HUES64 (cell line): ENCODE results near the gene GPC6.
A peak's percentile ranks its signal among the peaks of the same experiment; 100 is the strongest.

ENCODE experiments used
- H3K27ac ChIP-seq: 2 replicates; pipeline ENCODE4 v1.7.0; 2013; ENCODE audit warnings: low read depth, low read length, inconsistent platforms
- H3K27me3 ChIP-seq: 2 replicates; pipeline ENCODE4 v1.6.1; 2013; ENCODE audit warnings: mild to moderate bottlenecking, low read length; ENCODE audit not compliant: insufficient read depth
- H3K36me3 ChIP-seq: 2 replicates; pipeline ENCODE4 v1.6.1; 2013; ENCODE audit warnings: mild to moderate bottlenecking, low read length; ENCODE audit not compliant: insufficient read depth
- H3K4me1 ChIP-seq: 2 replicates; pipeline ENCODE4 v1.6.1; 2013; ENCODE audit warnings: mild to moderate bottlenecking, low read length, moderate library complexity; ENCODE audit not compliant: insufficient read depth
- H3K4me3 ChIP-seq: 2 replicates; pipeline ENCODE4 v1.5.1; 2013; ENCODE audit warnings: mild to moderate bottlenecking, low read length, moderate library complexity
- H3K9ac ChIP-seq: 2 replicates; pipeline ENCODE4 v1.6.1; 2013; ENCODE audit warnings: mild to moderate bottlenecking, low read depth, low read length
- H3K9me3 ChIP-seq: 2 replicates; pipeline ENCODE4 v1.6.1; 2013; ENCODE audit warnings: low read depth, low read length; ENCODE audit not compliant: insufficient read depth
- WGBS: fragments of 150-250, 120-280 bp; methylation state at CpG from one replicate; pipeline ENCODE4 v1.1.7; 2013; ENCODE audit warnings: missing lambda C conversion rate; 5-methylcytosine and 5-hydroxymethylcytosine counted together

Gene GPC6

DNA sequence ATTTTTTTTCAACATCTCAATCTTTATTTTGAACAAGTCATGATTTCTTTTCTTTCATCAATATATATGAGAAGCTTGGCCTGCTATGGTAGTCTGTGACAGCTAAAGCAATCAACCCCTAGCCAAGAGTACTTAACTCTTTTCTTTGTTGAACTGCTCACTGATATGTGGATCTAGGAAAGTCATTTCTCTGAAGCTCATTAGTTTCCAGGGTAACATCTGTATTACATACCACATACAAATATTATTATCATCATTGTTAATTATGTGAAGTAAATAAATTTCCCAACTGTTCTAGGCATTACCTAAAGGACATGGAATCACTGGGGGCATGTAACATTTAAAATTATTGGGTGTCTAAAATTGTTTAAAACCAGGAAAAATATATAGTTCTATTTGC lies 985.6 kb downstream of the GPC6 start:
- Histone ChIP-seq H3K4me1 (peaks cover 8% of the 10 kb centered on the region; the same call in 1 of the 2 replicates), H3K27me3 (no peaks in the 10 kb centered on the region), H3K4me3 (no peak overlapping the region), H3K27ac (no peak overlapping the region), H3K36me3 (no peaks in the 10 kb centered on the region), H3K9me3 (no peaks in the 10 kb centered on the region), H3K9ac (no peak overlapping the region)

DNA sequence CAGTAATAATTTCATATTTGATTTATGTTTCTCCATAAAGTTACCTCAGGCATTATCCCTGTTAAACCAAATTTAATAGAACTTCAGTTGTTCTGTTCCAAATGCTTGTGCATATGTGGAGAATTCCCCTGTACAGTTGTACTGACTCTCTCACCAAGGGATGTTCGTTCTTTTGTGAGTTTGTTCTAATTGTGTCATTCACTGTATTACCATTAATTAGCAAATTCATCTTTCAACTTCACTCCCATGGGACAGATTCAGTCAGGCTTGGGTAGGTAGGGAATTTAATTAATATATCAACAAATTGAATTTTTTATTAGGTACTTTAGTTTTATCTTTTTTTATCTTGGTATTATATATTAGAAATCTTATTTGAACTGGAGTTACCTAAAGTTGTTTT lies 987.5 kb downstream of the GPC6 start:
- Histone ChIP-seq H3K4me1 (peaks cover 26% of the 10 kb centered on the region), H3K27ac (no peak overlapping the region), H3K4me3 (no peak overlapping the region), H3K9me3 (no peaks in the 10 kb centered on the region), H3K9ac (no peak overlapping the region), H3K27me3 (no peaks in the 10 kb centered on the region), H3K36me3 (no peaks in the 10 kb centered on the region)
- whole genome bisulfite sequencing = no CpG with 5 or more reads among the region's 1 CpG

DNA sequence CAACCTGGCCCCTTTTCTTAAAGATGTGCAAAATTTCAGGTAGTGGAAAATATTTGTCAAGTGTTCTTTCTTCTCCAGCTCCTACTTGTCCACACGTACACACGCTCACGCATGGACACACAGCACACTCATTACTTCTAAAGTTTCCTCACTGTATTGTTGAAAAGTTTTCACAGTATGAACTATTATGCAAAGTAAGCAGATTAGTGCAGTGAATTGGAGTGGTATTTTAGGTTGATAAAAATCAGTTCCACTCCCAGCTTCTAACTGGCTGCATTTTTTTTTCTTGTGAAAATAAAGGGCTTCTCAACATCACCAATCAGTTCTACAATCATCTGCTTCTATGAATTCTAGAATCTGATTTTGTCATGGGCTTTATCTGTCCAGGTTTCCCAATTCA lies 988.4 kb downstream of the GPC6 start:
- Histone ChIP-seq H3K4me3 (no peak overlapping the region), H3K27ac (no peak overlapping the region), H3K27me3 (no peaks in the 10 kb centered on the region), H3K9me3 (no peaks in the 10 kb centered on the region), H3K4me1 (peaks cover 30% of the 10 kb centered on the region), H3K36me3 (no peaks in the 10 kb centered on the region), H3K9ac (no peak overlapping the region)
- no CpG with 5 or more reads among the region's 3 CpGs for WGBS

DNA sequence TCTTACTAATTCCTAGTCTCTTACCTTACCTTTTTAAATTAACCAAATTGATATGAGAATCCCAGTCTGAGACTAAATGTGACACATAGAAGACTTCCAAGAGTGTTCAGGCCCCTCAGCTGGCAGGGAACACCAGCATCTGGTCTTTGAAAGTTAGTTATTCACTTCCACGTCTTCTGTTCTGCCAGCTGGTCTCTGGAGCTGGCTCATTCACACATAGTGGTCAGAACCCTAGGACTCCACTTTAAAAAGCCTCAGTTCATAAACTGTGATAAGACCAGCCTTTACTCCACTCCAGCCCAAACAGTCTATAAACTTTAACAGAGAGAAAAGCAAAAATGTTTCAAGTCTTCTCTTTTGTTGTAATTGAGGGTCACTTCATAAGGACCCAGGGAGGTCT lies 989.9 kb downstream of the GPC6 start:
- WGBS = 76% methylated on average over 1 of the region's 1 CpG
- Histone ChIP-seq H3K9me3 (no peaks in the 10 kb centered on the region), H3K4me3 (no peak overlapping the region), H3K4me1 (peaks cover 30% of the 10 kb centered on the region), H3K36me3 (no peaks in the 10 kb centered on the region), H3K27ac (no peak overlapping the region), H3K27me3 (no peaks in the 10 kb centered on the region), H3K9ac (no peak overlapping the region)

DNA sequence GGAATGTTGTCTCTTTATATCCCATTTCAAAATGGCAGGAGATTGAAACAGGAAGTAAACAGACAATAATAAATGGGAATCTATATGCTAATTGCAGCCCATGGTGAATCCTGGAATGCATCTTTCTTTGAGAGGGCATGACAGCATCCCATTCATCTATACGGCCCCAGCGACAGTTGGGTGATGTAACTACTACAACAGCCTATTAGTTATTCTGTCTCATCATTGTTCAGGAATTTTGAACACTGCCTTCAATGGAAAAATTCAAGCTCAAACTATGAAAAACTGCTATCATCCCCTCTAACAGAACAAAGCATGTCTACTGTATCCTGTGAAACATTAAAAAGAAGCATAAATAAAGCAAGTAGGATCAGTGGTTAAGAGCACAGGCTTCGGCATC lies 990.8 kb downstream of the GPC6 start:
- Histone ChIP-seq H3K9ac (no peak overlapping the region), H3K36me3 (no peaks in the 10 kb centered on the region), H3K4me3 (no peak overlapping the region), H3K4me1 (peaks cover 30% of the 10 kb centered on the region), H3K27me3 (no peaks in the 10 kb centered on the region), H3K27ac (no peak overlapping the region), H3K9me3 (no peaks in the 10 kb centered on the region)
- 90% methylated on average over 3 of the region's 3 CpGs for WGBS

DNA sequence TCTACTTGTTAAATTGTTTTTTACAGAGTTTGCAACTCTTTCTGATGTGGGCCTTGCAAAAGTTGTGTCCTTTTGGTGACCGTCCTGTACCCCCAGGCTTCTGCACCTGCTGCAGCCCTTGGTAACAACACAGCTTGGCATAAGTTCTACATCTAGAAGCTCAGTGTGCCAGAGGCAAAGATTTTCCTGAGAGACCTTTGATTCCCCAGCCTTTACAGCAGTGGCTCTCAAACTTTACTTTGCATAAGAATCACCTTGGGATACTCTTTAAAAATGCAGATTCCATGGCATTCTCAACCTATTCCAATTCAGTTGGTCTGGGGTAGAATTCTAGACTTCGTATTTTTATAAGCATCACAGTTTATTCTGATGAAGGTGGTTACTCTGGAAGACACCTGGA lies 991.9 kb downstream of the GPC6 start:
- Histone ChIP-seq H3K9ac (no peak overlapping the region), H3K36me3 (no peaks in the 10 kb centered on the region), H3K27me3 (no peaks in the 10 kb centered on the region), H3K27ac (peak overlapping the region; percentile 52; the same call in 1 of the 2 replicates), H3K9me3 (no peaks in the 10 kb centered on the region), H3K4me3 (no peak overlapping the region), H3K4me1 (peaks cover 30% of the 10 kb centered on the region)
- WGBS = 41% methylated on average over 1 of the region's 2 CpGs

DNA sequence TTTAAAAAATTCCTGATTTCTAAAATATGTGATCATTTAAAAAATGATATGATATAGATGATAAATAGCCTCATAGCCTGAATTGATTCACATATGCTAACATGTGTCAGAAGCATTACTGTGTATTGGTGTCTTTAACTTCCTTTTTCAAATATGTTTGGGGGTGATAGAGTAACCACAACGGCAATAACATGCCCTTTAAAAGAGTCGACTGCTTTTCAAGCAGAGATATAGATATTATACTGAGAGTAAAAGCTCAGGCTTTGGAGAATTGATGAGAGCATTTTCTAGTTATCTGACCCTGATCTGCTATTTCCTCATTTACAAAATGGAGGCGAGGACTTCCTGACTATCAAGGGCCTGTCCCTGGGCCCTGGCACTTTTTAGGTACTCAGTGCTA lies 992.3 kb downstream of the GPC6 start:
- H3K27me3 ChIP-seq = no peaks in the 10 kb centered on the region
- H3K27ac ChIP-seq = peak overlapping the region; percentile 32; the same call in 1 of the 2 replicates
- no peak overlapping the region for H3K4me3 ChIP-seq
- 78% methylated on average over 3 of the region's 3 CpGs for WGBS
- no peak overlapping the region for H3K9ac ChIP-seq
- no peaks in the 10 kb centered on the region for H3K9me3 ChIP-seq
- no peaks in the 10 kb centered on the region for H3K36me3 ChIP-seq
- H3K4me1 ChIP-seq = peaks cover 30% of the 10 kb centered on the region

DNA sequence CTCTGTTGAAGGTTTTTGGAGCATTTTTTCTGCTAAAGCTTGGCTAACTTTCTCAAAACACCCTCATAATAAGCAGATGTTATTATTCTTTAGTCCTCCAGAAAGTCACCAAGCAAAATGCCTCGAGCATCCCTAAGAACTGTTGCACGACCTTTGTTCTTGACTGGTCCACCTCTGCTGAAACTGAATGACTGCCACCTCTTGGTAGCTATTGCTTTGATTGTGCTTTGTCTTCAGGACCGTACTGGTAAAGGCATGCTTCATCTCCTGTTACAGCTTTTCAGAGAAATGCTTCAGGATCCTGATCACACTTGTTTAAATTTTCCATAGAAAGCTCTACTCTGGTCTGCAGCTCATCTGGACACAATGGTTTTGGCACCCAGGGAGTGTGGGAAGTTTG lies 998.1 kb downstream of the GPC6 start:
- H3K36me3 ChIP-seq = no peaks in the 10 kb centered on the region
- no peaks in the 10 kb centered on the region for H3K4me1 ChIP-seq
- H3K9ac ChIP-seq = no peak overlapping the region
- no peak overlapping the region for H3K4me3 ChIP-seq
- no peaks in the 10 kb centered on the region for H3K27me3 ChIP-seq
- no peak overlapping the region for H3K27ac ChIP-seq
- H3K9me3 ChIP-seq = no peaks in the 10 kb centered on the region
- WGBS = 72% methylated on average over 3 of the region's 3 CpGs

DNA sequence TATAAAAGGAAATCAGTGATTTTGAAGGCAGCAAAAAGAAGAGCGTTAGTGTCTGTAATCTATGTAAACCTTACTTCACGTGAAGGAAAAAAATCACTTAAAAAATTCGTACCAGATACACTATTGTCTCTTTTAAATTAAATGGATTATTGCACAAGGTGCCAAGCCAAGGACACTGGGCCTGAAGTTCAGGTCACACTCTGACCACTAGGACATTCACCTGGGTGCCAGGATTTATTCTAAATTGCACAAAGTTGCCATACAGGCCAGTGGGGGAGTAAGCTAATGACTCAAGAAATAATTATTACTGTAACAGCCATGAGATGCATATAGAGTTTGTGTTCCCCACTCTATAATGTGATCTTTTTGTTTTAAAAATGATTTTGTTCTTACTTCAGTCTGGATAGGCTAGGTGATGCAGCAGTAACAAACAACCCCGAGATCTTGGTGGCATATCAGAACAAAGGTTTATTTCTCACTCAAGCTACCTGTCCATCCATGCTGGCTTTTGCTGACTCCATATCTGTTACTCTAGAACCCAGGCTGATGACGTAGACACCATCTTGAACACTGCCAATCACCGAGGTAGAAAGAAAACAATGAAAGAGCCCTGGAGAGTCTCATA lies 1000.8 kb downstream of the GPC6 start:
- H3K9ac ChIP-seq = no peak overlapping the region
- H3K27ac ChIP-seq = no peak overlapping the region
- H3K36me3 ChIP-seq = no peaks in the 10 kb centered on the region
- WGBS = 95% methylated on average over 6 of the region's 6 CpGs
- no peaks in the 10 kb centered on the region for H3K27me3 ChIP-seq
- H3K4me1 ChIP-seq = no peaks in the 10 kb centered on the region
- no peaks in the 10 kb centered on the region for H3K9me3 ChIP-seq
- H3K4me3 ChIP-seq = no peak overlapping the region

DNA sequence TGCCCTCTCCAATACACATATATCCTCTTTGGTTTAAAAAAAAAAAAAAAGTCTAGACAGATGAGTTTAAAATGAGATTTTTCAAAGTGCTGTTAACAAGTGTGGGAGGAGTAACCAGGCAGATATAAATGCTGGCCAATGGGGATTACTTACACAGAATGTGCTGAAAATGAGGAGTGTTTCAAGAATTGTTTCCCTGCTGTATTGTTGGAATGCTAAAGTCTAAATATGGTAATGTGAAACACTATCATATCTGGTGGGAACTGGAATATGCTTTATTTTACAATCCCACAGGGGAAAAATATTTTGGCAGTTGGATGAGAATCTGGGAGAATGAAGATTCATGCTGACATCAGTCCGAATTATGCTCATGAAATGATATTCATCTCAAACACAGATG lies 1002.2 kb downstream of the GPC6 start:
- H3K27ac ChIP-seq = no peak overlapping the region
- no peaks in the 10 kb centered on the region for H3K9me3 ChIP-seq
- no peaks in the 10 kb centered on the region for H3K36me3 ChIP-seq
- no CpG with 5 or more reads among the region's 1 CpG for WGBS
- H3K9ac ChIP-seq = no peak overlapping the region
- no peak overlapping the region for H3K4me3 ChIP-seq
- H3K27me3 ChIP-seq = no peaks in the 10 kb centered on the region
- peaks cover 7% of the 10 kb centered on the region; the same call in 1 of the 2 replicates for H3K4me1 ChIP-seq

DNA sequence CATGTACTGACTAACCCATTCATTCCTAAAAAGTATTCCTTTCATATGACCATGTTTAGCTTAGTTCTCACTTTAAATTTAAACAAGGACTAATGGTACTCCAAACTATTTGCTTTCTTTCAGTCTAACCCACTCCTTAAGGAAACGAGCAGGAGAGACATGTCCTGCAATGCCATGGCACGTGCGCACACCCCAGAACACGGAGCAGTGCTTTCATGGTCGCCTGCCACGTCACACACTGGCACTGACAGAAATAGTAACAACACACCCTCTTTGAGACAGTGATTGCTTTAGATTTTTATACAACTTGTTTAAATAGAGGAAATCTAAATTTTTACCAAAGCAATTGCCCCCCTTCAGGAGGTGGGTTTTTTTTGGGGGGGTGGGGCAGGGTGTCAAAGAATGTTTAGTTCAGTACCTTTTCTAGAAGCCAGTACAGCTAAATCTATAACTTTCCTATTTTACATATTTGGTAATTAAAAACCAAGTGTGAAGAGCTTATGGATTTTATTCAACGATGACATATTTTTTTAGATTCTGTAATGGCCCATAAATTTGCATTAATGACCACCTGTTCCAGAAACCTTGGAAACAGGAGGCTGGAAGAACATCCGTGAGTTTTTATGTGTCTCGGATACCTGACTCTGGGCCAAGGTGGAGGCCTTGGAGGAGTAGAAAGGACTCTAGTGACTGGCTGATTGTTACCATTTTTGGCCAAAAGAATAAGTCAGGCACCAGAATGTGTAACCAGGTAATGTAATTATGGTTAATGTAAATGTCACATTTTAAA lies 1005.7 kb downstream of the GPC6 start:
- no peaks in the 10 kb centered on the region for H3K36me3 ChIP-seq
- 96% methylated on average over 9 of the region's 9 CpGs for WGBS
- H3K9ac ChIP-seq = no peak overlapping the region
- H3K27me3 ChIP-seq = no peaks in the 10 kb centered on the region
- H3K4me1 ChIP-seq = peaks cover 9% of the 10 kb centered on the region; the same call in 1 of the 2 replicates
- no peak overlapping the region for H3K4me3 ChIP-seq
- H3K27ac ChIP-seq = no peak overlapping the region
- no peaks in the 10 kb centered on the region for H3K9me3 ChIP-seq
